ENCODE measurements around the gene CECR2. TPM values are rescaled to one million over a fixed set of nuclear protein-coding genes. Genes with fewer than 3 reads are reported as not detected.

CECR2 gene
- total RNA-seq, 2 experiments from 2014 or later: not detected

DNA sequence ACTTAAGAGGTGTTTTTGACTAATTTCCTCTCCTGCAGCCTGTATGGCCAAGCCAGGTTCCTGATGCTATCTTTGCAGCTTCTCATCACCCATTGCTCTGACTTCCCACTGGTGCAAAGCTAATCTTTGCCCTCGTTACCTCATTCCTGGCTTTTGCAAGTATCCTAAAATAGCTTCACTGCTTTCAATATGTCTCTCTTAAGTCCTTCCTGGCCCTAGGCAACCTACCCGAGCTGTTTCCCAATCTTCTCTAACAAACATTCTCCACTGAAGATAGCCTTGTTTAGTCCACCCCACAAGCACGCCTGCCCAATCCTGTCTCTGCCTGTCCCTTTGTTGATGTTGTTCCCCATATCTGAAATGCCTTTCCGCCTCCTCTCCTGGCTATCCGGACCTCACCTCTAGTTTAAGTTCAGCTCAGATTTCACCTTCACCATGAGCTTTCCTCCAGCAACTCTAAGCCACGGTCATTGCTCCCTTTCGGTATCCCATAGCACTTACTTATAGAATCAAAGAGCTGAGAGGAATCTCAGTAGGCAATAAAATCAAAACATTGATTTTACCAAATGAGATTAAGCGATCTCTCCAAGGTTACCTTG is 30.1 kb upstream of the CECR2 start:
- Histone ChIP-seq H3K4me1 (ENCODE audit: insufficient read depth, low read length) (no peaks in the 10 kb centered on the region), H3K27me3 (ENCODE audit: control insufficient read depth in 1 of 2, insufficient read depth in 2 of 2, low read length in 2 of 2) (no peaks in the 10 kb centered on the region), H3K4me3 (ENCODE audit: low read length) (no peak overlapping the region), H3K9me3 (ENCODE audit: control insufficient read depth in 1 of 2, insufficient read depth in 1 of 2, low read length in 2 of 2) (no peaks in the 10 kb centered on the region), H3K36me3 (ENCODE audit: insufficient read depth, low read length) (no peaks in the 10 kb centered on the region), H3K27ac (ENCODE audit: low read depth in 1 of 2, low read length in 2 of 2) (no peak overlapping the region)
- no peaks in the 10 kb centered on the region for H3K27me3 Mint-ChIP-seq
- H3K9me3 Mint-ChIP-seq: no peaks in the 10 kb centered on the region
- DNase-seq (no peak), ATAC-seq (ENCODE audit: poor library complexity) (no peak)
- no peaks in the 10 kb centered on the region for H3K36me3 Mint-ChIP-seq (ENCODE audit: low read depth)
- H3K4me1 Mint-ChIP-seq (ENCODE audit: low read depth): no peaks in the 10 kb centered on the region
- no peak overlapping the region for H3K4me3 Mint-ChIP-seq
- intact Hi-C loops (cut with DNase I, micrococcal nuclease): no loop called here
- CTCF ChIA-PET: no interaction called here
- TF ChIP-seq, protein P1, sequence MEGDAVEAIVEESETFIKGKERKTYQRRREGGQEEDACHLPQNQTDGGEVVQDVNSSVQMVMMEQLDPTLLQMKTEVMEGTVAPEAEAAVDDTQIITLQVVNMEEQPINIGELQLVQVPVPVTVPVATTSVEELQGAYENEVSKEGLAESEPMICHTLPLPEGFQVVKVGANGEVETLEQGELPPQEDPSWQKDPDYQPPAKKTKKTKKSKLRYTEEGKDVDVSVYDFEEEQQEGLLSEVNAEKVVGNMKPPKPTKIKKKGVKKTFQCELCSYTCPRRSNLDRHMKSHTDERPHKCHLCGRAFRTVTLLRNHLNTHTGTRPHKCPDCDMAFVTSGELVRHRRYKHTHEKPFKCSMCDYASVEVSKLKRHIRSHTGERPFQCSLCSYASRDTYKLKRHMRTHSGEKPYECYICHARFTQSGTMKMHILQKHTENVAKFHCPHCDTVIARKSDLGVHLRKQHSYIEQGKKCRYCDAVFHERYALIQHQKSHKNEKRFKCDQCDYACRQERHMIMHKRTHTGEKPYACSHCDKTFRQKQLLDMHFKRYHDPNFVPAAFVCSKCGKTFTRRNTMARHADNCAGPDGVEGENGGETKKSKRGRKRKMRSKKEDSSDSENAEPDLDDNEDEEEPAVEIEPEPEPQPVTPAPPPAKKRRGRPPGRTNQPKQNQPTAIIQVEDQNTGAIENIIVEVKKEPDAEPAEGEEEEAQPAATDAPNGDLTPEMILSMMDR (IDR thresholded peaks at IDR 0.05): no peak
- POLR2A ChIA-PET: interaction anchor here (1.2 kb wide), 1 partner anchor 75 kb away, joined by 4 read pairs; no protein-coding TSS in a partner anchor
- H3K27ac Mint-ChIP-seq: no peak overlapping the region

DNA sequence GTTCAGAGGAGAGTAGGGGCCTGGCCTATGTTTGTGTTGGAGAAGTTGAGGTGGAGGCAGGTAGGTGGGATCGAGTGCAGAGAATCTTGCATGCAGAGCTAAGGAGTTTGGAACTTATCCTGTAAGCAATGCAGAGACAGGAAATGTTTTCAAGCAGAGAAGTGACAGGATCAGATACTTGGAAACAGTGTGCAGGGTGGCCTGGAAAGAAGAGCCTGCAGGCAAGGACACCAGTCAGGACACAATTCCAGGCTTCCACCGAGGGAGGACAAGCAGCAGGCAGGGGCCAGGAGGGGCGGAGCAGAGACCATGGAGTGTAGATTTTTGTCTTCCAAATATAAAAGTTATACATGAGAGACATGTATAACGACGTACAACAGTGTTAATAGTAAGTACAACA is 26.9 kb upstream of the CECR2 start:
- TF ChIP-seq, protein P1 (IDR thresholded peaks at IDR 0.05): no peak
- no peak overlapping the region for H3K4me3 Mint-ChIP-seq
- intact Hi-C loops (cut with DNase I, micrococcal nuclease): loop anchor here in 1 of 2 experiments (10.0 kb wide), 1 partner anchor 62 kb away; no protein-coding TSS in a partner anchor
- DNase-seq: no peak
- Histone ChIP-seq H3K27ac (ENCODE audit: low read depth in 1 of 2, low read length in 2 of 2) (no peak overlapping the region), H3K27me3 (ENCODE audit: control insufficient read depth in 1 of 2, insufficient read depth in 2 of 2, low read length in 2 of 2) (no peaks in the 10 kb centered on the region), H3K9me3 (ENCODE audit: control insufficient read depth in 1 of 2, insufficient read depth in 1 of 2, low read length in 2 of 2) (no peaks in the 10 kb centered on the region), H3K36me3 (ENCODE audit: insufficient read depth, low read length) (no peaks in the 10 kb centered on the region), H3K4me1 (ENCODE audit: insufficient read depth, low read length) (no peaks in the 10 kb centered on the region), H3K4me3 (ENCODE audit: low read length) (no peak overlapping the region)
- ATAC-seq (ENCODE audit: poor library complexity): no peak
- no peaks in the 10 kb centered on the region for H3K9me3 Mint-ChIP-seq
- no peaks in the 10 kb centered on the region for H3K36me3 Mint-ChIP-seq (ENCODE audit: low read depth)
- ChIA-PET POLR2A (no interaction called here), CTCF (no interaction called here)
- no peak overlapping the region for H3K27ac Mint-ChIP-seq
- no peaks in the 10 kb centered on the region for H3K27me3 Mint-ChIP-seq
- no peaks in the 10 kb centered on the region for H3K4me1 Mint-ChIP-seq (ENCODE audit: low read depth)

DNA sequence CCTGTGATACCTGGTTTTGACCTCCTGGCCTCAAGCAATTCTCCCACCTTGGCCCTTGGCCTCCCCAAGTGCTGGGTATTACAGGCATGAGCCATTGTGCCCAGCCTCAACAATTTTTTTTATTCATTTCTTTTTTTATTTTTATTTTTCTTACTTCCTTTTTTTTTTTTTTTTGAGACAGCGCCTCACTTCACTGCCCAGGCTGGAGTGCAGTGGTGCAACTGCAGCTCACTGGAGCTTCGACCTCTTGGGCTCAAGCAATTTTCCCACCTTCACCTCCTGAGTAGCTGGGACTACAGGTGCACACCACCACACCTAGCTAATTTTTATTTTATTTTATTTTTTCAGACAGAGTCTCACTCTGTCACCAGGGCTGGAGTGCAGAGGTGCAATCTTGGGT is 25.5 kb upstream of the CECR2 start:
- ChIA-PET CTCF (no interaction called here), POLR2A (no interaction called here)
- Histone ChIP-seq H3K36me3 (ENCODE audit: insufficient read depth, low read length) (no peaks in the 10 kb centered on the region), H3K27ac (ENCODE audit: low read depth in 1 of 2, low read length in 2 of 2) (no peak overlapping the region), H3K4me1 (ENCODE audit: insufficient read depth, low read length) (no peaks in the 10 kb centered on the region), H3K27me3 (ENCODE audit: control insufficient read depth in 1 of 2, insufficient read depth in 2 of 2, low read length in 2 of 2) (no peaks in the 10 kb centered on the region), H3K4me3 (ENCODE audit: low read length) (no peak overlapping the region), H3K9me3 (ENCODE audit: control insufficient read depth in 1 of 2, insufficient read depth in 1 of 2, low read length in 2 of 2) (no peaks in the 10 kb centered on the region)
- Mint-ChIP-seq H3K4me1 (ENCODE audit: low read depth) (no peaks in the 10 kb centered on the region), H3K27me3 (peaks cover 4% of the 10 kb centered on the region), H3K27ac (no peak overlapping the region), H3K4me3 (no peak overlapping the region), H3K9me3 (no peaks in the 10 kb centered on the region), H3K36me3 (ENCODE audit: low read depth) (no peaks in the 10 kb centered on the region)
- no peak for DNase-seq
- no peak for ATAC-seq (ENCODE audit: poor library complexity)
- intact Hi-C loops (cut with DNase I, micrococcal nuclease): loop anchor here in 1 of 2 experiments (10.0 kb wide), 1 partner anchor 61 kb away; no protein-coding TSS in a partner anchor
- TF ChIP-seq, protein P1 (IDR thresholded peaks at IDR 0.05): no peak

All from CD4-positive, alpha-beta T cell (primary cell).